Right ventricle myocardium inferior (tissue), 1 donor: Measurements from ENCODE around the gene PRKAR1B. TPM values are rescaled to one million over a fixed set of nuclear protein-coding genes. Genes with fewer than 3 reads are reported as not detected.

Source experiments
- ATAC-seq: fragments of 200-7000 bp; cut with Tn5 transposase; one replicate; pipeline ENCODE4 v1.9.1; 2020; ENCODE audit warnings: mild to moderate bottlenecking, moderate library complexity
- DNase-seq: peaks from one replicate; pipeline ENCODE4 v3.0.0; 2021; ENCODE audit errors: missing footprints
- intact Hi-C: fragments of 100-400 bp; cut with DNase I; formaldehyde crosslinking; loops from one replicate; pipeline ENCODE4 v1.11.0; 2022
- total RNA-seq: library from RNA; stranded (reverse); fragmentation: NEBNext Ultra II Directional; extraction: Animal tissue kit (Norgen Biotek cat#: 25700); gene quantifications from one replicate; pipeline ENCODE4 v1.2.1, GENCODE V29; 2021
- donor health status: DM: no; HTN: yes; CAD: no; lungs with severe emphysema.

Gene PRKAR1B
- total RNA-seq, 1 donor from 2014 or later = 16.7 TPM

DNA sequence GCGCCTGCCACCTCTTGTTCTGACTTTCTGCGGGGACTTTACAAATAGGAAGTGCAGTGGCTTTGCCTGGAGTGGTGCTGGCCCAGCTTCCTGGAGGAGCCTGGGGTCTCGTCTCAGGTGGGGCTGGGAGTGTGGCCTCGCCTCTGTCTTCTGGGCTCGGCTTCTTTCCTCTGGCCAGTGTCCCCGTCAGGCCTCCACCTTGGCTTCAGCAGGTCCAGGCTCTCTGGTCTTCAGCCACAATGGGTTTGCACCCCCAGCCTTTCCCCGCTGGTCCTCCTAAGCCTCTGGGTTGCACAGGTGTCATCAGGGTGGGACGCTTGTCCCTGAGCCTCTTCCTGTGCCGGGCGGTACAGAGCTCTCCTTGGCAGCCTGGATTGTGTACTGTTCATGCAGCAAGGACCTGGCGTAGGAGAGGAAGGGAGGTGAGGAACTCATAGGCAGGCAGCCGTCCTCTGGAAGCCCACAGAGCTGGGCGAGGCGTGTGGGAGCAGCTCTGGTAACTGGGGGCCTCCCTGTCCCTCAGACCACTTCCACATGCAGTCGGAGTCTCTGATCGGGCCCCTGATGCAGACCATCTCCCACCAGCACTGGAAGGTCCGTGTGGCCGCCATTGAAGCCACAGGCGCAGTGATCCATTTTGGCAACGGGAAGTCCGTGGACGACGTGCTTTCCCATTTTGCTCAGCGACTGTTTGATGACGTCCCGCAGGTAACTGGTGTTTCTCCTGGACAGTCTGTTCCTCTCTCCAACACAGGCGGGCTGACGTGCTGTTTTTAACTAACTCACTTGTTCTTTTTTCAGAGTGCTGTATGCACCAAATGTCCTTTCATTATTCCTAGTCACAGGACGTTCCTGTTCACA is 2.3 kb upstream of the PRKAR1B start:
- DNase-seq (no peak), ATAC-seq (no peak)
- intact Hi-C loops = loop anchor here (5.0 kb wide), 1 partner anchor 62 kb away; no protein-coding TSS in a partner anchor

- DNase-seq = no peak
- ATAC-seq = no peak
Observed at GRCh38 chr7:728602-729001, 1.5 kb upstream of the PRKAR1B start.

DNA sequence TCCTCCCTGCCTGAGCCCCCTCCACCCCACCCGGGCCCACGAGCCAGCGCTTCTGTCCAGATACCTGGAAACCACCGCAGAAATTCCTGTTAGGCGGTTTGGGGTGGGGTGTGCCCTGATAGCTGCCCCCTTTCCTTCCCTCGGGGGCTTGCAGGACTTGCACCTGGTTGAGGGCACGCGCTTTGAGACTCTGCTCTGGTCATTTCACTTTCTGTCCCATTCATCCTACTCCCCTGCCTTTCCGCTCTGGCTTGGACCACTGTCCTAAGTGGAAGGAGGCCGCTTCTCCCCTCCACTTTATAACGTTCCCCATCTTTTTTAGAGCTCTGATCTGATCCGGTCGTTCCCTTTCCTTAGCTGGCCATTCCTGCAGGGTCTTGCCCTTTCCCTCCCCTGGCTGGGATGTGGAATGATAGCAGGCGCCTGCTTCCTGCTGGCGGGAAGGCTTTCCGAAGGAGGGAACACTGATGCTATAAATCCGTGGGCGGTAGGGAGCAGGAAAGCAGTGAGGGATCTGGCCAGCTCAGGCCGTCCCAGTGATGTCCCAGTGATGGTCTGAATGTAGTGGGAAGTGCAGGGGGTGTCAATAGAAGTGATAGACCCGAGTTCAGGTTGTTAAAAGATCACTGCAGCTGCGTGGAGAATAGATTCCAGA is 852 bp upstream of the PRKAR1B start:
- ATAC-seq = no peak
- intact Hi-C loops = loop anchor here (5.0 kb wide), 1 partner anchor 61 kb away; no protein-coding TSS in a partner anchor
- DNase-seq = no peak

More at GRCh38 chr7:728602-729001, 1.5 kb upstream of the PRKAR1B start:
- intact Hi-C loops = loop anchor here (5.0 kb wide), 1 partner anchor 61 kb away; no protein-coding TSS in a partner anchor

GRCh38 chr7:726854-727103 is 302 bp downstream of the PRKAR1B start:
- ATAC-seq = no peak
- DNase-seq = no peak
- intact Hi-C loops = loop anchor here (5.0 kb wide), 1 partner anchor 59 kb away; no protein-coding TSS in a partner anchor

DNA sequence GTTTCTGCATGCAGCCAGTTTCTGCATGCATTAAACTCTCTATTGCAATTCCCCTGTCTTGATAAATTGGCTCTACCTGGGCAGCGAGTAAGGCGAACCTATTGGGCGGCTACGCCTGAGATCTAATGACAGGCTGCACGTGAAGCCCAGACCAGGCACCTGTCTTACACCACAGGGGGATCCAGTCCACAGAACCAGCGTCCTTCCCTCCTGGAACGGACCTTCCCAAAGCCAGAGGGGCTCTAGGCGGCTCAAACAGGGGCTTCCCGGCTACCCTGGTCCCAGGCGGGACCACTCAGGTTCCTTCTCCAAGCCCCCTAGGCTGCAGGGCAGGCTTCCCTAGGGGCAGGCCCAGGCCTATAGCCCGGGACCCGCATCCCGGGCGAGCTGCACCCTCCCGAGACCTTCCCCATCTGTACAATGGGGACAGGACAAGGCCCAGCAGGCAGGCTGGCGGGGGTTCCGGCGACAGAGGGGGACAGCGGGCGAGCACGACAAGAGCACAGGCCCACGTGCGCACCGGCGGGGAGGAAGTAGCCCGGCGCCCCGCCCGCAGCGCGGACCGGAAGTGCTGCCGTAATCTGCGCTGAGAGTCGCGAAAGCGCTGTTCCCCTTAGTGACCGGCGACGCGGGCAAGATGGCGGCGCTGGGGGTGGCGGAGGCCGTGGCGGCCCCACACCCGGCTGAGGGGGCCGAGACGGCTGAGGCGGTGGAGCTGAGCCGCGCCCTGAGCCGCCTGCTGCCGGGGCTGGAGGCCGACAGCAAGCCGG is 812 bp downstream of the PRKAR1B start, which contains the start of gene DNAAF5:
TSS of gene DNAAF5 (plus strand) at position 616 of the 770 bp plus-strand sequence. CDS start at position 638, 22 bp downstream.
- intact Hi-C loops = loop anchor here (5.0 kb wide), 1 partner anchor 59 kb away; no protein-coding TSS in a partner anchor
- peak; percentile 90 for ATAC-seq
- DNase-seq = peak; percentile 94

GRCh38 chr7:725223-726005 is 1.7 kb downstream of the PRKAR1B start:
- no peak for DNase-seq
- intact Hi-C loops = loop anchor here (5.0 kb wide), 1 partner anchor 58 kb away; no protein-coding TSS in a partner anchor

DNA sequence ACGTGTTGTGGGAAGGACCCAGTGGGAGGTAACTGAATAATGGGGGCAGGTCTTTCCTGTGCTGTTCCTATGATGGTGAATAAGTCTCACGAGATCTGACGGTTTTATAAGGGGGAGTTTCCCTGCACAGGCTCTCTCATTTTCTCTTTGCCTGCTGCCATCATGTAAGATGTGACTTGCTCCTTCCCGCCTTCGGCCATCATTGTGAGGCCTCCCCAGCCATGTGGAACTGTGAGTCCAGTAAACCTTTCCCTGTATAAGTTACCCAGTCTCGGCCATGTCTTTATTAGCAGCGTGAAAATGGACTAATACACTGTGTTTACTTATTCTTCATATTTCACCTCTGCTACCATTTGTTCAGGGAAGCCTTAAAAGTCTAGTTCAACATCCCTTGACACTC is 2.8 kb downstream of the PRKAR1B start:
- no peak for DNase-seq
- intact Hi-C loops = no loop called here
- no peak for ATAC-seq

More at GRCh38 chr7:725223-726005, 1.7 kb downstream of the PRKAR1B start:
- no peak for ATAC-seq

GRCh38 chr7:723541-723940 is 3.5 kb downstream of the PRKAR1B start:
- ATAC-seq = no peak
- intact Hi-C loops = no loop called here

GRCh38 chr7:721619-722248 is 5.3 kb downstream of the PRKAR1B start:
- intact Hi-C loops = no loop called here
- ATAC-seq (no peak), DNase-seq (no peak)

More at GRCh38 chr7:723541-723940, 3.5 kb downstream of the PRKAR1B start:
- no peak for DNase-seq

GRCh38 chr7:716636-717035 is 10.4 kb downstream of the PRKAR1B start:
- no peak for ATAC-seq
- intact Hi-C loops = no loop called here

DNA sequence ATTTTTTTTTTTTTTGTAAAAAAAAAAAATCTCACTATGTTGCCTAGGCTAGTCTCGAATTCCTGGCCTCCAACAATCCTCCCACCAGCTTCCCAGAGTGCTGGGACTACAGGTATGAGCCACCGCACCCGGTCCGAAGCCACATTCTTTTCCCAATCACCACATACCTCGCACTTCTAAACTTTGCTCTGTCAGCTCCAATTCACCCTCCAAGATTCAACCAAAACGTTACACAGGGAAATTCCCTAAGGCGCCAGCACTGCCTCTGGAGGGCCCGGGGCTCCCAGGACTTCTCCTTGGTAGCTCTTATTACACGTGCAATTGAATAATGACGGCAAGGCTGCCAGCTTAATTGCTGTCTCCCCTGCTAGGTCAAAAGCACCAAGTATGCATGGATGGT is 10.9 kb downstream of the PRKAR1B start:
- intact Hi-C loops = no loop called here

More at GRCh38 chr7:716636-717035, 10.4 kb downstream of the PRKAR1B start:
- no peak for DNase-seq

GRCh38 chr7:714251-714671 is 12.8 kb downstream of the PRKAR1B start:
- ATAC-seq = no peak
- no peak for DNase-seq
- intact Hi-C loops = no loop called here

More for the DNA sequence above, 10.9 kb downstream of the PRKAR1B start:
- ATAC-seq (no peak), DNase-seq (no peak)

- intact Hi-C loops = no loop called here
- ATAC-seq (no peak), DNase-seq (no peak)
Observed at GRCh38 chr7:713488-714230, 13.4 kb downstream of the PRKAR1B start.

- intact Hi-C loops = no loop called here
- ATAC-seq = no peak
Observed at GRCh38 chr7:713139-713457, 14.0 kb downstream of the PRKAR1B start.

GRCh38 chr7:712381-713138 is 14.5 kb downstream of the PRKAR1B start:
- DNase-seq (no peak), ATAC-seq (no peak)
- intact Hi-C loops = no loop called here

More at GRCh38 chr7:713139-713457, 14.0 kb downstream of the PRKAR1B start:
- no peak for DNase-seq

GRCh38 chr7:711922-712380 is 15.1 kb downstream of the PRKAR1B start:
- intact Hi-C loops = no loop called here
- DNase-seq (no peak), ATAC-seq (no peak)
